Measurements from ENCODE around the gene RAB23.
A peak's percentile ranks its signal among the peaks of the same experiment; 100 is the strongest.

Gene RAB23

GRCh38 chr6:57242505-57242904 lies 20.4 kb upstream of the RAB23 start:
- DNase-seq: no peak

GRCh38 chr6:57226221-57226620 lies 4.1 kb upstream of the RAB23 start:
- no peak for DNase-seq

- no peak for DNase-seq
These were observed 2.8 kb upstream of the RAB23 start for GRCh38 chr6:57224769-57225515.

- no peak for DNase-seq
These were observed 603 bp upstream of the RAB23 start for GRCh38 chr6:57222743-57223077.

GRCh38 chr6:57221191-57221935 lies 744 bp downstream of the RAB23 start:
- DNase-seq: peak; percentile 3

- DNase-seq: no peak
These were observed 1.9 kb downstream of the RAB23 start for GRCh38 chr6:57220083-57220703.

- DNase-seq: no peak
These were observed 4.8 kb downstream of the RAB23 start for GRCh38 chr6:57217270-57217669.

- DNase-seq: no peak
These were observed 5.6 kb downstream of the RAB23 start for GRCh38 chr6:57216235-57217101.

- DNase-seq: no peak
These were observed 6.8 kb downstream of the RAB23 start for GRCh38 chr6:57215260-57215659.

GRCh38 chr6:57210060-57210459 lies 12.0 kb downstream of the RAB23 start:
- no peak for DNase-seq

GRCh38 chr6:57209030-57209429 lies 13.1 kb downstream of the RAB23 start:
- DNase-seq: no peak

GRCh38 chr6:57207872-57208271 lies 14.2 kb downstream of the RAB23 start:
- DNase-seq: no peak

- DNase-seq: no peak
These were observed 15.0 kb downstream of the RAB23 start for GRCh38 chr6:57207141-57207540.

- DNase-seq: no peak
These were observed 16.4 kb downstream of the RAB23 start for GRCh38 chr6:57205550-57206328.

GRCh38 chr6:57201718-57202117 lies 20.4 kb downstream of the RAB23 start:
- no peak for DNase-seq

GRCh38 chr6:57198926-57199636 lies 23.0 kb downstream of the RAB23 start:
- DNase-seq: peak; percentile 25

GRCh38 chr6:57195457-57195856 lies 26.6 kb downstream of the RAB23 start:
- DNase-seq: no peak

- no peak for DNase-seq
These were observed 28.9 kb downstream of the RAB23 start for GRCh38 chr6:57193177-57193576.

- no peak for DNase-seq
These were observed 32.0 kb downstream of the RAB23 start for GRCh38 chr6:57190140-57190539.

GRCh38 chr6:57183336-57183735 lies 38.8 kb downstream of the RAB23 start:
- DNase-seq: no peak

- no peak for DNase-seq
These were observed 40.1 kb downstream of the RAB23 start for GRCh38 chr6:57182017-57182432.

- DNase-seq: no peak
These were observed 41.5 kb downstream of the RAB23 start for GRCh38 chr6:57180596-57180995.
